IMR-90 (cell line): Measurements from ENCODE around the gene SEMA4B.

ENCODE experiments used
- CEBPB ChIP-seq: IDR thresholded peaks from 2 replicates; pipeline ENCODE4 v1.6.1; 2012; ENCODE audit warnings: low read depth, low read length, improper control_type of control experiment
- NFE2L2 ChIP-seq: fragments of 150-350 bp; IDR thresholded peaks from 2 replicates; pipeline ENCODE4 v1.6.1; 2016; ENCODE audit warnings: low read depth, mild to moderate bottlenecking, low read length
- POLR2A ChIP-seq: IDR thresholded peaks from 2 replicates; pipeline ENCODE4 v1.6.1; 2012; ENCODE audit warnings: mild to moderate bottlenecking, low read depth, low read length
- RAD21 ChIP-seq: IDR thresholded peaks from 2 replicates; pipeline ENCODE4 v1.6.1; 2012; ENCODE audit warnings: low read length, improper control_type of control experiment
- USF2 ChIP-seq: fragments of 150-350 bp; IDR thresholded peaks from 2 replicates; pipeline ENCODE4 v1.6.1; 2017; ENCODE audit warnings: mild to moderate bottlenecking, antibody characterized with exemption, low read length, low read depth
- TF ChIP-seq, protein P1 (sequence below): fragments of 150-350 bp; IDR thresholded peaks from 2 replicates; pipeline ENCODE4 v1.6.1; 2016; ENCODE audit warnings: low read depth, mild to moderate bottlenecking, low read length, moderate library complexity, borderline replicate concordance
- TF ChIP-seq, protein P2 (sequence below): conservative IDR thresholded peaks from 2 replicates; pipeline ENCODE4 v1.5.1; 2012; ENCODE audit warnings: mild to moderate bottlenecking, low read depth, low read length, improper control_type of control experiment

DNA sequence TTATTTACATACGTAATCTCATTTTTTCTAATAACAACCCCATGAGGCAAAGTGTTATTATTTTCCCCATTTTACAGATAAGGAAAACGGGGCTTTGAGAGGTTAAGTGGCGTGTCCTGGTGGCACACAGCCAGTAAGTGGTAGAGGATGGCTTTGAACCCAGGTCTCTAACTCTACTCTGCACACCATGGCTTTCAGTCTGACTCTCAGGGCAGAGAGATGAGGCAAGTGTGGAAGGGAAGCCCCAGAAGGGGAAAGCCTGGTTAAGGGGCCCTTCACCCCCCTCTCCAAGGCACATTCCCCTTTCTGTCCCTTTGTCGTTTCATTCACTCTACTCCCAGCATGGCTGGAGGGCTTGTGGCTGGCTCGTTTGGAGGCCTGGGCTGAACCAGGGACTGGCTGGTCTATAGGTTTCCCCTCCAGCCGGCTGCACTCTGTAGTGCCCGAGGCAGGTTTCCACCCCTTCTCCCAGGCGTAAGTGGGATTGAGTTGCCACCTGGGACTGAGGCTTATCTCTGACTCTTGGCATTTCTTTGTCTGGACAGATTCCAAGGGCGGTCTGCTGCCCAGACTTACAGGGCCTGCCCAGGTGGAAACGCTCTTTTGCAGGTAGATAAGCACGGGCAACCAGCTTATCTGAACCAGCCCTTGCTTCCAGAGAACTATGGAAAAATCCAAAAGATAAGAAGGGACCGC is 12.1 kb downstream of the SEMA4B start:
- TF ChIP-seq USF2, result no peak
- TF ChIP-seq, protein P1, sequence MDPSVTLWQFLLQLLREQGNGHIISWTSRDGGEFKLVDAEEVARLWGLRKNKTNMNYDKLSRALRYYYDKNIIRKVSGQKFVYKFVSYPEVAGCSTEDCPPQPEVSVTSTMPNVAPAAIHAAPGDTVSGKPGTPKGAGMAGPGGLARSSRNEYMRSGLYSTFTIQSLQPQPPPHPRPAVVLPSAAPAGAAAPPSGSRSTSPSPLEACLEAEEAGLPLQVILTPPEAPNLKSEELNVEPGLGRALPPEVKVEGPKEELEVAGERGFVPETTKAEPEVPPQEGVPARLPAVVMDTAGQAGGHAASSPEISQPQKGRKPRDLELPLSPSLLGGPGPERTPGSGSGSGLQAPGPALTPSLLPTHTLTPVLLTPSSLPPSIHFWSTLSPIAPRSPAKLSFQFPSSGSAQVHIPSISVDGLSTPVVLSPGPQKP, result no peak
- TF ChIP-seq, protein P2, sequence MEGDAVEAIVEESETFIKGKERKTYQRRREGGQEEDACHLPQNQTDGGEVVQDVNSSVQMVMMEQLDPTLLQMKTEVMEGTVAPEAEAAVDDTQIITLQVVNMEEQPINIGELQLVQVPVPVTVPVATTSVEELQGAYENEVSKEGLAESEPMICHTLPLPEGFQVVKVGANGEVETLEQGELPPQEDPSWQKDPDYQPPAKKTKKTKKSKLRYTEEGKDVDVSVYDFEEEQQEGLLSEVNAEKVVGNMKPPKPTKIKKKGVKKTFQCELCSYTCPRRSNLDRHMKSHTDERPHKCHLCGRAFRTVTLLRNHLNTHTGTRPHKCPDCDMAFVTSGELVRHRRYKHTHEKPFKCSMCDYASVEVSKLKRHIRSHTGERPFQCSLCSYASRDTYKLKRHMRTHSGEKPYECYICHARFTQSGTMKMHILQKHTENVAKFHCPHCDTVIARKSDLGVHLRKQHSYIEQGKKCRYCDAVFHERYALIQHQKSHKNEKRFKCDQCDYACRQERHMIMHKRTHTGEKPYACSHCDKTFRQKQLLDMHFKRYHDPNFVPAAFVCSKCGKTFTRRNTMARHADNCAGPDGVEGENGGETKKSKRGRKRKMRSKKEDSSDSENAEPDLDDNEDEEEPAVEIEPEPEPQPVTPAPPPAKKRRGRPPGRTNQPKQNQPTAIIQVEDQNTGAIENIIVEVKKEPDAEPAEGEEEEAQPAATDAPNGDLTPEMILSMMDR, result no peak
- no peak for TF ChIP-seq RAD21
- no peak for TF ChIP-seq NFE2L2
- no peak for TF ChIP-seq POLR2A
- no peak for TF ChIP-seq CEBPB
